Measurements from ENCODE around the gene NCKAP5. TPM values are rescaled to one million over a fixed set of nuclear protein-coding genes. Genes with fewer than 3 reads are reported as not detected.
"Not testable (repeated sequence)": the region's sequence is repeated elsewhere in the genome, so short reads cannot be mapped to it uniquely, and the experiment has no call there.

NCKAP5 gene
- total and polyA plus RNA-seq, 7 donors, result 0.03 to 1.2 (median 0.22) TPM

DNA sequence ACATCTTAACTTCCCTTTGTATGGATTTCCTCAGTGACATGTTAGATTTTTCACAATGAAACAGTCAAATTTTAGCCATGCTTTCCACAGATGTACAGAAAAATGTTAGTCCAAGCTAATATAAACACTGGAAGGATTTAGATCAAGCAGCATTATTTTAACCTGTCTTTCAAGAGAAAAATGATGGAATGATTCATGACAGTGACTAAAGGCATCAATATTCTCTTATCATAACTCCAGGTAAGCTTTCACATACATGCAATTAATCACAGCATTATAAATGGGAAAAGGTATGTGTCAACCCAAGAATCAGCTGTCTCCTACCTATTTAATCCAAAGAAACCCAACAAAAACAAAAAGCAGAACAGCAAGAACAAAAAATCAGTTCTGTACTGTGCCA lies 92.7 kb downstream of the NCKAP5 start:
- TF ChIP-seq CTCF (IDR thresholded peaks at IDR 0.05), result no peak
- H3K4me1 ChIP-seq, result no peaks in the 10 kb centered on the region
- intact Hi-C loops (cut with DNase I), result no loop called here
- no peak overlapping the region for H3K27ac ChIP-seq
- DNase-seq (no peak), ATAC-seq (no peak)
- H3K4me3 ChIP-seq, result no peak overlapping the region
- H3K27me3 ChIP-seq (ENCODE audit: insufficient read depth in 3 of 3, low read length in 2 of 3), result no peaks in the 10 kb centered on the region
- H3K9me3 ChIP-seq, result no peaks in the 10 kb centered on the region
- H3K36me3 ChIP-seq (ENCODE audit: insufficient read depth in 1 of 2, low read depth in 1 of 2), result no peaks in the 10 kb centered on the region

DNA sequence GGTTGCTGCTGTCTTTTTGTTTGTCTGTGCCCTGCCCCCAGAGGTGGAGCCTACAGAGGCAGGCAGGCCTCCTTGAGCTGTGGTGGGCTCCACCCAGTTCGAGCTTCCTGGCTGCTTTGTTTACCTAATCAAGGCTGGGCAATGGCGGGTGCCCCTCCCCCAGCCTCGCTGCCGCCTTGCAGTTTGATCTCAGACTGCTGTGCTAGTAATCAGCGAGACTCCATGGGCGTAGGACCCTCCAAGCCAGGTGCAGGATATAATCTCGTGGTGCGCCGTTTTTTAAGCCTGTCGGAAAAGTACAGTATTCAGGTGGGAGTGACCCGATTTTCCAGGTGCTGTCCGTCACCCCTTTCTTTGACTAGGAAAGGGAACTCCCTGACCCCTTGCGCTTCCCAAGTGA lies 97.8 kb downstream of the NCKAP5 start:
- H3K36me3 ChIP-seq (ENCODE audit: insufficient read depth in 1 of 2, low read depth in 1 of 2); intact Hi-C loops (cut with DNase I); H3K4me3 ChIP-seq; H3K27ac ChIP-seq; H3K9me3 ChIP-seq; H3K27me3 ChIP-seq (ENCODE audit: insufficient read depth in 3 of 3, low read length in 2 of 3); H3K4me1 ChIP-seq; DNase-seq; ATAC-seq: not testable (repeated sequence)
- WGBS, 3 donors, result 82 to 85% methylated on average over 11 to 12 of the region's 13 CpGs; no CpG with 5 or more reads in 1 of the 3 donors

GRCh38 chr2:133462811-133463210 lies 105.5 kb downstream of the NCKAP5 start:
- no peak for TF ChIP-seq CTCF (IDR thresholded peaks at IDR 0.05)
- no peaks in the 10 kb centered on the region for H3K9me3 ChIP-seq
- no peak overlapping the region for H3K27ac ChIP-seq
- no peaks in the 10 kb centered on the region for H3K36me3 ChIP-seq (ENCODE audit: insufficient read depth in 1 of 2, low read depth in 1 of 2)
- DNase-seq, result no peak
- WGBS, 3 donors, result 85 to 87% (median 86%) methylated on average over 6 of the region's 6 CpGs
- ATAC-seq, result no peak
- H3K4me1 ChIP-seq, result no peaks in the 10 kb centered on the region
- H3K27me3 ChIP-seq (ENCODE audit: insufficient read depth in 3 of 3, low read length in 2 of 3), result peaks cover 0 to 2% (median 0%) of the 10 kb centered on the region in 3 donors
- intact Hi-C loops (cut with DNase I), result no loop called here
- H3K4me3 ChIP-seq, result no peak overlapping the region

- H3K27ac ChIP-seq, result no peak overlapping the region
- no peaks in the 10 kb centered on the region for H3K4me1 ChIP-seq
- 76 to 93% (median 86%) methylated on average over 4 of the region's 4 CpGs for WGBS, 3 donors
- no peak overlapping the region for H3K4me3 ChIP-seq
- H3K9me3 ChIP-seq, result no peaks in the 10 kb centered on the region
- H3K27me3 ChIP-seq (ENCODE audit: insufficient read depth in 3 of 3, low read length in 2 of 3), result peaks cover 0 to 2% (median 0%) of the 10 kb centered on the region in 3 donors
- DNase-seq (no peak), ATAC-seq (no peak)
- intact Hi-C loops (cut with DNase I), result no loop called here
- no peaks in the 10 kb centered on the region for H3K36me3 ChIP-seq (ENCODE audit: insufficient read depth in 1 of 2, low read depth in 1 of 2)
- TF ChIP-seq CTCF (IDR thresholded peaks at IDR 0.05), result no peak
Observed at GRCh38 chr2:133461484-133461883, 106.8 kb downstream of the NCKAP5 start.

DNA sequence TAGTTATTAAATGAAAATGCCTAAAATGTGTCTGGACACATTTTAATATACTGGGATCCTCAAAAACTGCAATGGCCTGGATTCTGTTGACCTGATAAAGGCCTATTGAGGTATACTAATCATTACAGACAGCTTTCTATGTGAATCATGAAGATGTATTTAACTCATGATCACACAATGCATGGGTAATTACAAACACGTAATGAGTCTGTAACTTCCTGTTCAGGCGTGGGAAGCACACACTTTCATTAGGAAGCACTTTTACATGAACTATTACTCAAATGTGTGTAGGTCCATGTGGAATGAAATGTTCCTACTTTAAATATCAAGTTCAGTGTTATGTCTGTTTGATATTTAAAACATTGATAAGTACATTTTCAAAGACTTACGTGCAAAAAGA lies 108.7 kb downstream of the NCKAP5 start:
- Histone ChIP-seq H3K27me3 (ENCODE audit: insufficient read depth in 3 of 3, low read length in 2 of 3) (peaks cover 0 to 2% (median 0%) of the 10 kb centered on the region in 3 donors), H3K4me1 (no peaks in the 10 kb centered on the region), H3K36me3 (ENCODE audit: insufficient read depth in 1 of 2, low read depth in 1 of 2) (no peaks in the 10 kb centered on the region), H3K4me3 (no peak overlapping the region), H3K27ac (no peak overlapping the region), H3K9me3 (no peaks in the 10 kb centered on the region)
- whole genome bisulfite sequencing, 3 donors, result 69 to 83% (median 81%) methylated on average over 3 of the region's 3 CpGs
- no peak for ATAC-seq
- DNase-seq, result no peak
- intact Hi-C loops (cut with DNase I), result no loop called here
- no peak for TF ChIP-seq CTCF (IDR thresholded peaks at IDR 0.05)
